GM13976 (cell line): ENCODE data around the gene PCNX2.

Experiments
- DNase-seq: peaks from one replicate; pipeline ENCODE4 v3.0.0; 2012; ENCODE audit warnings: low spot score
- in situ Hi-C: fragments of 300-500 bp; cut with MboI; formaldehyde crosslinking; loops from one replicate; pipeline ENCODE4 v1.12.0; 2022; ENCODE audit warnings: low sequenced_read_pairs, mixed read lengths, inconsistent platforms; ENCODE audit not compliant: unreplicated experiment
- TF ChIP-seq, protein P1 (sequence below): IDR thresholded peaks from 2 replicates; pipeline ENCODE4 v1.5.1; 2012; ENCODE audit warnings: borderline replicate concordance, mild to moderate bottlenecking; ENCODE audit not compliant: insufficient read depth; ENCODE audit errors: extremely low read depth, missing control alignments, control extremely low read depth

PCNX2 gene

DNA sequence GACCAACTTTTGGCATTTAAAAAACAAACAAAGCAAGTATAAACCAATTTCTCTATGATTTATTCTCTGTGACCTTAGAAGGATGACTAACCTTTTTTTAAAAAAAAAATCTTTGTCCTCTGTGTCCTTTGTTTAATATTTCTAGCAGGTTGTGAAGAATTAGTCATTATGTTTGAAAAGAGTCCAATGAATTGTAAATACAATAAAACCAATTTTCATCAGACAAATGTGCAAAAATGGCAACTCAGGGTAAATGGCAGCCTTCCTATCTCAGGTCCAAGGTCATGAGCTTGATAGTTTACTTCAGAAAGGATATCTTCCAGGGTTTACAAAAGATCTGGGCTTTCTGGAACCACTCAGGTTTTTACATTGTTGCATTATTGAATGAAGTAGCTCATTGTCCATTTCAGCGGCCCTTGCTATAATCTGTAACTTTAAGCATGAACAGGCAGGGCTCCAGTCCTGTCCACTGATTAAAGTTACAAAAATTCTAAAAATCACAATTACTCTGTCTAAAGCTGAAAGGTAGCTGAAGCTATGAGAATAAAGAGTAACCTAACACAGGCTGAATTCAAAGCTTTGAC, 20.3 kb upstream of the PCNX2 start:
- in situ Hi-C loops = no loop called here
- TF ChIP-seq, protein P1, sequence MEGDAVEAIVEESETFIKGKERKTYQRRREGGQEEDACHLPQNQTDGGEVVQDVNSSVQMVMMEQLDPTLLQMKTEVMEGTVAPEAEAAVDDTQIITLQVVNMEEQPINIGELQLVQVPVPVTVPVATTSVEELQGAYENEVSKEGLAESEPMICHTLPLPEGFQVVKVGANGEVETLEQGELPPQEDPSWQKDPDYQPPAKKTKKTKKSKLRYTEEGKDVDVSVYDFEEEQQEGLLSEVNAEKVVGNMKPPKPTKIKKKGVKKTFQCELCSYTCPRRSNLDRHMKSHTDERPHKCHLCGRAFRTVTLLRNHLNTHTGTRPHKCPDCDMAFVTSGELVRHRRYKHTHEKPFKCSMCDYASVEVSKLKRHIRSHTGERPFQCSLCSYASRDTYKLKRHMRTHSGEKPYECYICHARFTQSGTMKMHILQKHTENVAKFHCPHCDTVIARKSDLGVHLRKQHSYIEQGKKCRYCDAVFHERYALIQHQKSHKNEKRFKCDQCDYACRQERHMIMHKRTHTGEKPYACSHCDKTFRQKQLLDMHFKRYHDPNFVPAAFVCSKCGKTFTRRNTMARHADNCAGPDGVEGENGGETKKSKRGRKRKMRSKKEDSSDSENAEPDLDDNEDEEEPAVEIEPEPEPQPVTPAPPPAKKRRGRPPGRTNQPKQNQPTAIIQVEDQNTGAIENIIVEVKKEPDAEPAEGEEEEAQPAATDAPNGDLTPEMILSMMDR = no peak
- DNase-seq = no peak

DNA sequence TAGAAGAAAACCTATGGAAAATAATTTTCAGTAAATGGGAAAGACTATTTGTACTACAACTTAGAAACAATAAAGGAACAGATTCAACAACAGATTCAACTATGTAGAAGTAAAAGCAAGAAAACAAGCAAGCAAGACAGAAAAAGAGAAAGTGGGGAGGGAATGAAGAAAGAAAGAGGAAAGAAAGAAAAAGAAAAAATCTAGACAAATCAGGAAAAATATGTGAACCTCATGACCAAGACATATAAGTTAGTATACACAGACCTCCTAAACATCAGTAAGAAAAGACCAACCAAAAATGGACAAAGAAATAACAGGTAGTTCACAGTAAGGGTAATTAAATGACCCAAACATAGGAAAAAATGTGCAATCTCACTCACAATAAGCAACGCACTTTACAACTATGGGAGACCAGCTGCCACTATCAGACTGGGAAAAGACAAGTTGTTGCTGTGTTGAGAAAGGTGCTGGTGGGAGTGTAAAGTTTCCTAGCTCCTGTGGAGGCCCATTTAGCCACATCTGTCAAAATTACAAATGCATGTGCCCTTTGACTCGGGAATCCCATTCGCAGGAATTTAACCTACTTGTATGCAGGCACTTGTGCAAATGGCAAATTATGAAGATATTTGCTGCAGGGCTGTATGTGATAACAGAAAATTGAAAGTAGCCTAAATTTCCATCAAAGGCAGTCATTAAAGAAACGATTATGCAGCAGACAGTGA, 18.1 kb upstream of the PCNX2 start:
- in situ Hi-C loops = no loop called here
- no peak for DNase-seq
- TF ChIP-seq, protein P1 = no peak

DNA sequence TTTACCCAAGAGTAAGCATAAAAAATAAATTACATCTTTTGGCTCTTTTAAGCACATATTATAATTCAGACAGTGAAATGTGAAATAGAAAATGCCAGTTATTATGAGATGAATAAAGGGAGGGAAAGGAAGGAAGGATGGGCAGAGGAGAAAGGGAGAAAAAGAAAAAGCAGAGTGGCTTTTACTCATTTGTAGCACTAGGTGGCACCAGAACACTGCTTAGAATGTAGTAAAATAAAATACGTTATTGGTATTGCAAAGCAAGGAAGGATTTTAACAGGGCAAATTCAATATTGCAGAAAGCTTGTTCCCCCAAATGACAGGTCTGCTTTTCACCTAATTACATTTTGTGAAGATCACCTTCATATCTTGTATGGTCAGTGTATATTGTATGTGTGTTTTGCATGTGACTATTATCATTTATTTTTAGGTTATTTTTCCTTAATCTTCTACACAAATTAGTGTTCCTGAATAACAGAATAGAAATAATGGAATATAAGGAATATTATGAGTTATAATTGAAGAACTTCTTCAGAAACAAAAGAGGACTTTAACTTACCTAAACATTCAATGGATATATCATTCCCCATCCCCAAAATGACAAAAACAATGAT, 9.1 kb upstream of the PCNX2 start:
- DNase-seq = no peak
- TF ChIP-seq, protein P1 = peak; percentile 55
- in situ Hi-C loops = no loop called here

DNA sequence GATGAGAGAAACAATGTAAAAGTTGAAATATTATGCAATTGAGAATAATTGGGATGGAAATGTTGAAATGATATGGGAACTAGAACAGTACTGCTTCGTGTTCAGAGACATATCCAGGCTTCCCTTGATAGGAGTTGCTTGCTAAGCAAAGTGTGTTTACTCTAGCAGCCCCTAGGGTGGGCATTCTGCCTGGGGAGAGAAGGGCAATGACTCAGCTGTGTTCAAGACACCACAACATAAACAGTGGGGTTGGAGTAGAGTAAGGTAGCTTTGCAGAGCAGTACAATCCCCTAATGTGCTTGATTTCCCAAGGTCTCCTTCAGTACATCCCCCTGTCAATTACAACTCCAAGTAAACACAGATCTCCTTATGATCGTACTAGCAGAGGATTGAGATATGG, 4.8 kb upstream of the PCNX2 start:
- TF ChIP-seq, protein P1 = no peak
- in situ Hi-C loops = no loop called here
- DNase-seq = no peak

DNA sequence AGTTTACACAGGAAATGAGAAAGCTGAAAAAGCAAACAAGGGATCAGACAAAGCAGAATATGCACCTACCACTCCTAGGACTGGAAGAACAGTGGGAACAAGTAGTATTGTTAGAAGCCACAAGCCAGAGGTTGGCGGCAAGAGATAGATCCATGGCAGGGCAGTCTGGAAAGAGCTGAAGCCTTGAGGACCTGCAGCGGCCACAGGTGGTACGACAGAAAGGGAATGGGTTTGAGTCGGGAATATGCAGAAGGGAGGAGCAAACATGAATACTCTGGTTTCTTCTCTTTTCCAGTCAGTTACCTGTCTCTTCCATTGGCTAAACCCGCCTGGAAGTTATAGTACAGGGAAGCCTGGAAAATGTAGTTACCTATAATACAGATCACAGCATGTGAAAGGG, 3.9 kb upstream of the PCNX2 start:
- in situ Hi-C loops = no loop called here
- TF ChIP-seq, protein P1 = no peak
- DNase-seq = no peak

DNA sequence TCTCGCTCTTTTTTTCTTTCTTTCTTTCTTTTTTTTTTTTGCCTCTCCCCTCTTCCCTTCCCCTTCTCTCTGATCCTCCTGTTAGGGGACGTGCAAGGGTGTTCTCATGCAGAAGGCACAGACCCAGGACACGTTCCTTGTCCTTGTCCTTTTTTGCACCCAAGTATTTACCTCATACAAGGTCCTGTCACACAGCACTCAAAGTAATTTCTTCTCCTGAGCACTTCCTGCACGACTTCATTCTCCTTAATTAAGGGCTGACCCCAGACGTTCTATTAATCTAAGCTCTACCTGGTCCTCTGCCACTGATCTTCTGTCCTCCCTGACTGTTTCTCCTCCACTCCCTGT, 424 bp upstream of the PCNX2 start:
- no peak for DNase-seq
- in situ Hi-C loops = no loop called here
- TF ChIP-seq, protein P1 = no peak
